Measurements from ENCODE around the gene NFAM1. TPM values are rescaled to one million over a fixed set of nuclear protein-coding genes. Genes with fewer than 3 reads are reported as not detected.
A peak's percentile ranks its signal among the peaks of the same experiment; 100 is the strongest.

The NFAM1 gene
- total and polyA plus RNA-seq, 8 donors, result 0.74 to 28.0 (median 0.95) TPM

GRCh38 chr22:42459287-42460063, 27.3 kb upstream of the NFAM1 start:
- ATAC-seq, result no peak
- no peaks in the 10 kb centered on the region for H3K36me3 ChIP-seq
- no peaks in the 10 kb centered on the region for H3K4me1 ChIP-seq
- DNase-seq, result peak in 1 of 4 donors; percentile 38
- no peak overlapping the region for H3K4me3 ChIP-seq
- H3K9me3 ChIP-seq, result no peaks in the 10 kb centered on the region
- H3K27ac ChIP-seq, result no peak overlapping the region
- TF ChIP-seq CTCF (IDR thresholded peaks at IDR 0.05), result no peak
- intact Hi-C loops (cut with DNase I), result no loop called here
- peaks cover 28 to 58% of the 10 kb centered on the region in 2 donors for H3K27me3 ChIP-seq

- Histone ChIP-seq H3K36me3 (no peaks in the 10 kb centered on the region), H3K4me1 (no peaks in the 10 kb centered on the region), H3K27ac (no peak overlapping the region), H3K4me3 (no peak overlapping the region), H3K27me3 (peaks cover 4 to 26% of the 10 kb centered on the region in 2 donors), H3K9me3 (no peaks in the 10 kb centered on the region)
- intact Hi-C loops (cut with DNase I), result no loop called here
- ATAC-seq (no peak), DNase-seq (peak in 1 of 4 donors; percentile 44)
- TF ChIP-seq CTCF (IDR thresholded peaks at IDR 0.05), result no peak
Measured at GRCh38 chr22:42452916-42453315, 20.7 kb upstream of the NFAM1 start.

GRCh38 chr22:42452456-42452855, 20.3 kb upstream of the NFAM1 start:
- Histone ChIP-seq H3K27ac (no peak overlapping the region), H3K4me1 (no peaks in the 10 kb centered on the region), H3K36me3 (no peaks in the 10 kb centered on the region), H3K9me3 (no peaks in the 10 kb centered on the region), H3K4me3 (no peak overlapping the region), H3K27me3 (peaks cover 4 to 21% of the 10 kb centered on the region in 2 donors)
- ATAC-seq, result no peak
- intact Hi-C loops (cut with DNase I), result no loop called here
- DNase-seq, result peak in 1 of 4 donors; percentile 53
- no peak for TF ChIP-seq CTCF (IDR thresholded peaks at IDR 0.05)

- Histone ChIP-seq H3K36me3 (no peaks in the 10 kb centered on the region), H3K4me1 (no peaks in the 10 kb centered on the region), H3K4me3 (no peak overlapping the region), H3K27ac (no peak overlapping the region), H3K9me3 (no peaks in the 10 kb centered on the region), H3K27me3 (peaks cover 4 to 13% of the 10 kb centered on the region in 2 donors)
- no peak for ATAC-seq
- peak in 1 of 4 donors; percentile 19 for DNase-seq
- intact Hi-C loops (cut with DNase I), result no loop called here
- TF ChIP-seq CTCF (IDR thresholded peaks at IDR 0.05), result no peak
Measured at GRCh38 chr22:42451499-42452145, 19.4 kb upstream of the NFAM1 start.

GRCh38 chr22:42450862-42451261, 18.7 kb upstream of the NFAM1 start:
- intact Hi-C loops (cut with DNase I), result no loop called here
- no peak for TF ChIP-seq CTCF (IDR thresholded peaks at IDR 0.05)
- DNase-seq (peak in 1 of 4 donors; percentile 10), ATAC-seq (no peak)
- Histone ChIP-seq H3K4me3 (no peak overlapping the region), H3K36me3 (no peaks in the 10 kb centered on the region), H3K4me1 (no peaks in the 10 kb centered on the region), H3K9me3 (no peaks in the 10 kb centered on the region), H3K27ac (no peak overlapping the region), H3K27me3 (peaks cover 0 to 12% of the 10 kb centered on the region in 2 donors)
